Left colon (tissue), 2 donors: ENCODE measurements around the gene MON1B. TPM values are rescaled to one million over a fixed set of nuclear protein-coding genes. Genes with fewer than 3 reads are reported as not detected.
"Not testable (repeated sequence)": the region's sequence is repeated elsewhere in the genome, so short reads cannot be mapped to it uniquely, and the experiment has no call there.

Experiments used
- ATAC-seq: fragments of 200-7000 bp; cut with Tn5 transposase; one replicate; pipeline ENCODE4 v1.9.1; 2020; ENCODE audit warnings: mild to moderate bottlenecking, moderate library complexity
- DNase-seq, 2 donors: peaks; one replicate each; pipeline ENCODE4 v3.0.0-alpha.2; 2020
- intact Hi-C, 2 donors: fragments of 100-400 bp; cut with DNase I in 1 of 2; cut with micrococcal nuclease in 1 of 2; formaldehyde crosslinking; loops; one replicate each; pipeline versions ENCODE4 v1.11.2 to v1.14.0; 2022; cut with DNase I, micrococcal nuclease
- long read RNA-seq: library from polyadenylated mRNA; unstranded; transcript quantifications from one replicate; pipeline ENCODE4 v2.0.0, GENCODE V29; 2021
- total RNA-seq, 2 donors: library from RNA; stranded (reverse); fragmentation: NEBNext Ultra II Directional; extraction: Animal tissue kit (Norgen Biotek cat#: 25700); gene quantifications; one replicate each; pipeline ENCODE4 v1.2.1, GENCODE V29; 2021
- donor health status: DM: no; HTN: no; CAD: no.
- donor health status: DM: yes; HTN: yes; CAD: no.

Gene MON1B
- total RNA-seq: 10 to 100 TPM; 71.6 to 82.3 TPM
- long read RNA-seq, full-length matches to known transcripts: 63 of 125 reads
- long read RNA-seq, partial matches to known transcripts: 53 of 125 reads
- long read RNA-seq, other reads (novel, unspliced or antisense): 9 of 125 reads

DNA sequence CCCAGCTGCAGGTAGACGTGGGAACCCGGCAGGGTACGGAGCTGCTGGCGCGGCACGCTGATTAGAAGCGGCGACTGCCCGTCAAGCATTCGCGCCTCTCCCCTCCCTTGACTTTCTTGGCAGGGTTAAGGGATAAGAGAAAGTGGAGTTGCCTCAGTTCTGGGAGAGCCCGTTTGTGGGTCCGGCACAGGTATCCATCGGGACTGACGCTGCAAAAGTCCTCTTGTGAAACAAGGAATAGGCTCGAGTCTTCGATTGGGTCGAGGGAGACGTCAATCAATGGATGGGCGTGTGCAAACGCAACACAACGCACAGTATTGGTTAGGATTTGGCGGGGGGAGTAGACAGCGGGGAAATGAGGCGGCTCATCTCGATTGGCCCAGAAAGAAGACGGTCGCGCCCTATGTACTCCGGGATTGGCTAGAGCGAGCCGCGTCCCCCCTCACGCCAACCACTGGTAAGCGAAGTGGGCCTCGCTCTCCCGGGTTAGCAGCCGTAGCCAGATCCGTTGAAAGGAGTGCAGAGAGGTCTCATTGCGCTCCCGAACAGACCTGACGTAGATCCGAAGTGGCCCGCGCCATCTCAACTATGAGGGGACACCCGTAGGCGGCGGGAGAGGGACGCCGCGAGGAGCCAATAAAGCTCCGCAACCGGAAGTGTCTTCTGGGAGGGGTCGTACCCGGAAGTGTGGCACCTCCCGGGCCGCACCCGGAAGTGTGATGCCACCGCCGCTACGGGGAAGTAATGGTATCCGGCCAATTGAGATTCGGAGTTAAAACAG lies at the start of gene MON1B:
TSS of gene MON1B (plus strand) at position 713 of the 781 bp plus-strand sequence. CDS start 296 bp downstream, outside the sequence.
- peak; percentile 96 to 99 for DNase-seq
- intact Hi-C loops: no loop called here
- ATAC-seq: peak; percentile 95

GRCh38 chr16:77143364-77143763 lies 47.6 kb upstream of the MON1B start:
- intact Hi-C loops: no loop called here
- DNase-seq: no peak
- no peak for ATAC-seq

- no peak for DNase-seq
- intact Hi-C loops: no loop called here
- ATAC-seq: no peak
Measured at GRCh38 chr16:77148121-77148520, 42.9 kb upstream of the MON1B start.

DNA sequence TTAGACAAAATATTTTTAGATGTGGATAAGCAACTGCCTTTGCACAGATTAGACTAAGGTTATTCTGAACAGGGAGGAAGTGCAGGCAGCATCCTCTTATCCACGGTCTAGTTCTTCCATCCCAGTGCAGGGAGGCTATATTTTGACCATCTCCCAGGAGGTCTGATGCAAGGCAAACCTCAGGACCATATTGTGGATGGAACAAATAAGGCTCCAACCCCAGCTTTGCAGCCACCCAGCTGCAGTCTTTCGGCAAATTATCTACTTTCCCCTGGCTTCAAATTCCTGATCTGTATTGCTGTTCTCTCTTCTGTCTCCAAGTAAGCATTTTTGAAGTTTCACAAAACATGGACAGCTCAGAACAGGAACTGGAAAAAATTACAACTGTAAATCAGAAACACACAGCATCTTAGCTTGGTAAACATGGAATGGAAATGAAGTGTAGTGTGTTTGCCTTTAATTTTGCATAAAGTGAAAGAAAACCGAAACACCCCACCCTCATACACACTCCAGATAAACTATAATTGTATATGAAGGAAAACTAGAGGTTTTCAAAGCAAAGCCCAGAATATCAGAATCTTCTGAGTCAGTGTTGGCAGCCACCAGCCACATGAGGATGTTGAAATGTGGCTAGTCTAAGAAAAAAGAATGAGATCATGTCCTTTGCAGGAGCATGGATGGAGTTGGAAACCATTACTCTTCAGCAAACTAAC lies 33.5 kb upstream of the MON1B start:
- DNase-seq (no peak), ATAC-seq (no peak)
- intact Hi-C loops: no loop called here

DNA sequence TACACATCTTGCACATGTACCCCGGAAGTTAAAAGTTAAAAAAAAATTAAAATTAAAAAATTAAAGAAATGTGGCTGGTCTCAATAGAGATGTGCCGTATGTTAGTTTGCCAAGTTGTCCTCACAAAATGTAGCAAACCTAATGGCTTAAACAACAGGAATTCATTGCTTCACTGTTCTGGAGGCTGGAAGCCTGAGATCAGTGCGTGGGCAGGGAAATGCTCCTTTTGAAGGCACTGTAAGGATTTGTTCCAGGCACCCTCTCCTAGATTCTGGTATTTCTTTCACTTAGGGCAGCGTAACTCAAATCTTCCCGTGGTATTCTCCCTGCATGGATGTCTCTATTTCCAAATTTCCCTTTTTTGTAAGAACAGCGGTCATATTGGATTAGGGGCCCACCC lies 32.7 kb upstream of the MON1B start:
- intact Hi-C loops: no loop called here
- ATAC-seq (no peak), DNase-seq (no peak)

- intact Hi-C loops: no loop called here
- DNase-seq (no peak), ATAC-seq (no peak)
Measured at GRCh38 chr16:77165006-77165405, 26.0 kb upstream of the MON1B start.

- ATAC-seq, DNase-seq, intact Hi-C loops: not testable (repeated sequence)
Measured at GRCh38 chr16:77165536-77166236, 25.3 kb upstream of the MON1B start.

DNA sequence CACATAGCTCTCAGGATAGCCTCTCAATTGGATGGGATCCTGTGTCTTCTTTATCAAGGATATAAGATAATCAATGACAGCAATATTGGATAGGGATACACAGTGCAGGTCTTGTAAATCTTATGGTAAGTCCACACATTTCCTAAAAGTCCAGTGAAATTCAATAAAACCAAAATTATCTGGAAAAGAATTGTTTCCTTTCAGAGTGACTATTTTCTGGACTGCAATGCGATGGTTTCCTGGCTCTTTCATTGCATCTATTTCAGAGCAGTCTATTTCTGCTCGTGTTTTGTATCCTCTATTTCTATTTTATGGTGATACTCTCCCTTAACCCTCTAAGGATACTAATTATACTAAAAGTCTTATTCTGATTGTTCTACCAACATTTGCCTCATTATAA lies 24.3 kb upstream of the MON1B start:
- intact Hi-C loops: no loop called here
- ATAC-seq (no peak), DNase-seq (no peak)

DNA sequence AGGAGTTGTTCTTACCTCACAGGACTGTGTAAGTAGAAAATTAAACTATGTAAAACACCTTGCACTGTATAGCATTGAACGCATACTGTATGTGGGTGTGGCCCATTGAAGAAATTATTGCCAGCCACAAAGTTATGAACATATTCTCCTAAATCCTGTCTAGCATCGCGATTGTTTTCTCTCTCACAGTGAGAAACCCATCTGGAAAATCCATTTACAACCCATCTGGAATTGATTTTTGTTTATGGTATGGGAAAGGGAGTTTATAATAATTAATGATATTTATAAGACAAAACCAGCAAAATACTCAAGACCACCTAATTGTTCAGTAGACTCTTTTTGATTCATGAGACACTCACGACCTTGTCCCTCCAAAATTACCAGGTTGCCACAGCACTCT lies 22.1 kb upstream of the MON1B start:
- intact Hi-C loops: no loop called here
- ATAC-seq (no peak), DNase-seq (no peak)

DNA sequence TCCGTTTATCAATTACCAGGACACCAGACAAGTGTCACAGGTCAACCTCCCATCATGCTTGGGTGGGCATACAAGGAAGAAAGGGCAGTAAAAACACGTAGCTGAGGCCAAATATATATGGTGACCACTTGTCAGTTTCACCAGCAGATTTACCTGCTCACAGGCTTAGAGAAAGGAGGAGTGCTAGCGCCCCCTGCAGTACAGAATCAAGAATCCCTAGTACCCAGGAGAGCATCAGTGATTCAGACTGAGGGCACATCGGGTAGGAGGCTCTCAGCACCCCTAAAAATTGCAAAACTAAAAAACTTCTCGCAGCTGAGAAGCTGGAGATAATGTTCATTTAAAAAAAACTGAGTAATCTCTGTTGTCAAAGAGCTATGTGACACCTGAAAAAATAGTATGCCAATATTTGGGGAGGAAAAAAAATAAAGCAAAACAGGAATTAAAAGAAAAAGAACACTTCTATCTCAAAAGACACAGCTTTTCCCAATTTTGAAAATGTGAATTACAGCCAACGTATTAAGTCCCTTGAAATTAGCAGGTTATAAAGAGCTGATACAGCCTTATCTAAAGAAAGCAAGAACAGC lies 21.2 kb upstream of the MON1B start:
- intact Hi-C loops: loop anchor here in 1 of 2 donors (5.0 kb wide), 1 partner anchor 1382 kb away; no protein-coding TSS in a partner anchor
- ATAC-seq: peak; percentile 40
- peak in 1 of 2 donors; percentile 38 for DNase-seq

DNA sequence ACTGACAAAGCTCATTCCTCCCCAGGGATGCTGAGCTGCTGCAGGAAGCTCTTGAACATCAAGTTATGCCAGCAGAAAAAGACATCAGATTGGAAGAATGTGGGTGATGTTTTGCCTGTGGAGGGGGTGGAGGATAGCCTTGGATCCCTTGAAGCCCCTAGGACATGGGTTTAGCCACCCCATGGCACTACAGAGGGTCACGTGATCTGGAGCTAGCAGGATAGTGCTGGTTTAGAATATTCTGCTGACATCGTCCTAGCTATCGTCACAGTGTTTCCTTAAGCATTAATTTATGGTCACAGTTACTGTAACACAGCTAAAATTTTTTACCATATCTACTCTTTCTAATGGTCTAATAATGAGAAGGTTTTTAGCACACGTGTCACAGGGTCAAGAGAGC lies 20.2 kb upstream of the MON1B start:
- intact Hi-C loops: loop anchor here in 1 of 2 donors (5.0 kb wide), 1 partner anchor 1384 kb away; no protein-coding TSS in a partner anchor
- ATAC-seq: no peak
- no peak for DNase-seq

- DNase-seq (no peak), ATAC-seq (peak; percentile 67)
- intact Hi-C loops: loop anchor here in 1 of 2 donors (5.0 kb wide), 1 partner anchor 1385 kb away; no protein-coding TSS in a partner anchor
Measured at GRCh38 chr16:77171745-77172635, 19.0 kb upstream of the MON1B start.

DNA sequence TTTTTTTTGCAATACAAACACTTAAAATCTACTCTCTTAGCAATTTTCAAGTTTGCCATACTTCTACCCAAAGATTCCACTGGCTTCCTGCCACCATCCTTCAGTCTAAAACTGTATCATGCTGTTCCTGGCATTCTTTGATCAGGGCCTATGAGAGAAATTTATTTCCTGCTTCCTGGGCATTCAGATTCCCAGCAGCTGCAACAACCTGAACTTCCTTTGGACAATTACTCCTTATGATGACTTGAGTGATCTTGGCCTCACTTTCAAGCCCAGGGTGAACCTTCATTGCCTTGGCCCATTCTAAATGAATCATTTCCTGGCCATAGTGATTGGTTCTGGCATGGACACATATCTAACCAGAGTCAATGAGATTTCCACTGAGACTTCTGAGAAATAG lies 18.0 kb upstream of the MON1B start:
- intact Hi-C loops: loop anchor here in 1 of 2 donors (5.0 kb wide), 1 partner anchor 1386 kb away; no protein-coding TSS in a partner anchor
- ATAC-seq (no peak), DNase-seq (no peak)

GRCh38 chr16:77183137-77183536 lies 7.9 kb upstream of the MON1B start:
- no peak for DNase-seq
- intact Hi-C loops: no loop called here
- ATAC-seq: no peak

GRCh38 chr16:77186298-77186697 lies 4.7 kb upstream of the MON1B start:
- intact Hi-C loops, ATAC-seq, DNase-seq: not testable (repeated sequence)

GRCh38 chr16:77190190-77190477 lies 856 bp upstream of the MON1B start:
- intact Hi-C loops: no loop called here
- ATAC-seq: no peak
- DNase-seq: no peak

DNA sequence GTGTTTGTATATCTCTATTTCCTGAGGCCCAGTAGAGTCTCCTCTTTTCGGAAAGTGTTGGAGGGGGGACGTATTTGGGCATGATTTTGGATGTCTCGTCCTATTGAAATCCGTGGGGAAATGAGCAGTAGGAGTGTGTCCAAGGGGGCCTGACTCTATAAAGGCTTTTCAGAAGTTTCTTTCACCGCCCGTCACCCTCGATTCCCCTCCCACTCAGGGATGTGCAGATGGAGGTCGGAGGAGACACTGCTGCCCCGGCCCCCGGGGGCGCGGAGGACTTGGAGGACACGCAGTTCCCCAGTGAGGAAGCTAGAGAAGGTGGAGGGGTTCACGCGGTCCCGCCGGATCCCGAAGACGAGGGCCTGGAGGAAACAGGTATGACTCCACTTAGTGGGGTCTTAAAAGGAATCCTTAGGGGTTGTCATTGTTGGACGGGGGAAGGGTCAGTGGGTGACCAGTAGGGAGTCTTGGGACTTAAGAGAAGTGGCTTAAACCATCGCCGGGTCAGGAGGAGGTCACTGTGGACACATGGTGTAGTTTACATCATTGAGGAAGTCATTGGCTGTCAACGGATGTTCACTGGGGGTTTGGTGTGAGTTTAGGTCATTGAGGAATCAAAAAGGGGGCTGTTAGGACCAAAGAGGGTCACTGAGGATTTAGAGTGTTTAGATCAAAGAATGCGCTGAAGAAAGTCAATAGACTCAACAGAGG lies 424 bp downstream of the MON1B start:
- DNase-seq (peak; percentile 45 to 46), ATAC-seq (peak; percentile 12)
- intact Hi-C loops: no loop called here
